HG03045 (cell line): ENCODE data around the gene NT5C1A.

Experiments used
- ATAC-seq: cut with Tn5 transposase; IDR thresholded peaks from one replicate; pipeline ENCODE4 v1.9.1; 2021; ENCODE audit warnings: mild to moderate bottlenecking, moderate library complexity; ENCODE audit not compliant: unreplicated experiment

The NT5C1A gene

GRCh38 chr1:39671793-39672550, at the start of gene NT5C1A:
TSS of gene NT5C1A (minus strand) at chr1:39672107. CDS start at chr1:39672038, 69 bp downstream.
- ATAC-seq, result no peak

- ATAC-seq, result no peak
These were observed 49.8 kb upstream of the NT5C1A start for GRCh38 chr1:39721664-39722063.

- ATAC-seq, result no peak
These were observed 48.4 kb upstream of the NT5C1A start for GRCh38 chr1:39720094-39720999.

GRCh38 chr1:39717809-39718208, 45.9 kb upstream of the NT5C1A start:
- no peak for ATAC-seq

GRCh38 chr1:39713557-39713956, 41.6 kb upstream of the NT5C1A start:
- ATAC-seq, result no peak

- ATAC-seq, result no peak
These were observed 40.0 kb upstream of the NT5C1A start for GRCh38 chr1:39711966-39712340.

- no peak for ATAC-seq
These were observed 39.4 kb upstream of the NT5C1A start for GRCh38 chr1:39711104-39711965.

- no peak for ATAC-seq
These were observed 35.6 kb upstream of the NT5C1A start for GRCh38 chr1:39707506-39707905.

- ATAC-seq, result no peak
These were observed 32.9 kb upstream of the NT5C1A start for GRCh38 chr1:39704757-39705156.

GRCh38 chr1:39701049-39701439, 29.1 kb upstream of the NT5C1A start:
- ATAC-seq, result no peak

- no peak for ATAC-seq
These were observed 28.4 kb upstream of the NT5C1A start for GRCh38 chr1:39700348-39700747.

GRCh38 chr1:39699419-39699818, 27.5 kb upstream of the NT5C1A start:
- ATAC-seq, result no peak

- no peak for ATAC-seq
These were observed 26.7 kb upstream of the NT5C1A start for GRCh38 chr1:39698568-39698967.

GRCh38 chr1:39696448-39696847, 24.5 kb upstream of the NT5C1A start:
- ATAC-seq, result no peak

- no peak for ATAC-seq
These were observed 23.1 kb upstream of the NT5C1A start for GRCh38 chr1:39695016-39695415.

- ATAC-seq, result no peak
These were observed 22.1 kb upstream of the NT5C1A start for GRCh38 chr1:39694026-39694425.

- ATAC-seq, result no peak
These were observed 20.5 kb upstream of the NT5C1A start for GRCh38 chr1:39692152-39693074.

- ATAC-seq, result peak; percentile 71
These were observed 19.7 kb upstream of the NT5C1A start, which contains the start of gene HPCAL4 for GRCh38 chr1:39691383-39692151. TSS of gene HPCAL4 (minus strand) at chr1:39691433. CDS start at chr1:39684603, 6,830 bp downstream.

- no peak for ATAC-seq
These were observed 19.0 kb upstream of the NT5C1A start for GRCh38 chr1:39690794-39691382.
